Psoas muscle (tissue), 8 donors: ENCODE measurements around the gene PAN2. TPM values are rescaled to one million over a fixed set of nuclear protein-coding genes. Genes with fewer than 3 reads are reported as not detected.
A peak's percentile ranks its signal among the peaks of the same experiment; 100 is the strongest.
"Not testable (repeated sequence)": the region's sequence is repeated elsewhere in the genome, so short reads cannot be mapped to it uniquely, and the experiment has no call there.

Experiments
- ATAC-seq, 4 donors: fragments of 200-7000 bp; cut with Tn5 transposase; one replicate each; pipeline ENCODE4 v1.9.1; 2020; ENCODE audit warnings: moderate library complexity in 3 of 4, mild to moderate bottlenecking in 2 of 4
- DNase-seq, 2 donors: peaks; one replicate each; pipeline ENCODE4 v3.0.0-alpha.2; 2020
- H3K27ac ChIP-seq: fragments of 200-600 bp; one replicate; pipeline ENCODE4 v1.8.0; 2022
- H3K27me3 ChIP-seq, 3 donors: fragments of 200-600 bp in 1 of 3; one replicate each; pipeline versions ENCODE4 v1.6.1 to v1.8.0; 2013 to 2022; ENCODE audit warnings: low read length in 2 of 3, mild to moderate bottlenecking in 2 of 3, moderate library complexity in 1 of 3; ENCODE audit not compliant: insufficient read depth in 3 of 3
- H3K36me3 ChIP-seq, 2 donors: fragments of 200-600 bp in 1 of 2; one replicate each; pipeline versions ENCODE4 v1.6.1 to v1.8.0; 2013 to 2022; ENCODE audit warnings: low read depth in 1 of 2, mild to moderate bottlenecking in 1 of 2, moderate library complexity in 1 of 2; ENCODE audit not compliant: insufficient read depth in 1 of 2
- H3K4me1 ChIP-seq: fragments of 200-600 bp; one replicate; pipeline ENCODE4 v1.8.0; 2022
- H3K4me3 ChIP-seq: fragments of 200-600 bp; one replicate; pipeline ENCODE4 v1.8.0; 2022; ENCODE audit warnings: mild to moderate bottlenecking
- H3K9me3 ChIP-seq: fragments of 200-600 bp; one replicate; pipeline ENCODE4 v1.8.0; 2022
- CTCF ChIP-seq: fragments of 200-600 bp; IDR thresholded peaks from one replicate; pipeline ENCODE4 v1.8.0; 2022; ENCODE audit warnings: antibody characterized with exemption
- WGBS, 3 donors: extraction: QIAGEN DNeasy Blood & Tissue Kit; methylation state at CpG; one replicate each; pipeline versions ENCODE4 v1.1.6 to v1.1.7; 2013; 5-methylcytosine and 5-hydroxymethylcytosine counted together
- intact Hi-C, 2 donors: fragments of 100-400 bp; cut with DNase I; formaldehyde crosslinking; loops; one replicate each; pipeline versions ENCODE4 v1.11.0 to v1.14.2; 2022
- polyA plus RNA-seq, 3 donors: library from polyadenylated mRNA; stranded (reverse); fragments of 200-250 nt; gene quantifications; one replicate each; pipeline ENCODE4 v1.2.3, GENCODE V29; 2013
- total RNA-seq, 4 donors: library from RNA; stranded (reverse); fragmentation: NEBNext Ultra II Directional in 2 of 4; extraction: Animal tissue kit (Norgen Biotek cat#: 25700) in 2 of 4; gene quantifications; one replicate each; pipeline versions ENCODE4 v1.2.1 to v1.2.4, GENCODE V29; 2021 to 2023
- donor health status: healthy with polysubstance abuse.
- donor health status: DM: no; HTN: no; CAD: no; lungs with moderate emphysema.
- donor health status: Bipolar disorder and iron deficiency.
- donor health status: healthy.
- donor health status: DM: yes; HTN: yes; CAD: no.
- donor health status: DM: no; HTN: no; CAD: no.
- donor health status: DM: no; HTN: no; CAD: no.
- donor health status: DM: yes; HTN: yes; CAD: no.

Gene PAN2
- total and polyA plus RNA-seq, 7 donors = 17.3 to 37.5 (median 25.9) TPM

- Histone ChIP-seq H3K4me1 (peaks cover 8% of the 10 kb centered on the region), H3K27ac (peak overlapping the region; percentile 87), H3K36me3 (peaks cover 0 to 32% of the 10 kb centered on the region in 2 donors), H3K4me3 (peak overlapping the region; percentile 98), H3K27me3 (no peaks in the 10 kb centered on the region), H3K9me3 (no peaks in the 10 kb centered on the region)
- 0 to 20% (median 10%) methylated on average over 1 of the region's 1 CpG for WGBS, 3 donors
- no peak for ATAC-seq
- no peak for TF ChIP-seq CTCF
- no peak for DNase-seq
- intact Hi-C loops = no loop called here
These were observed 25.2 kb upstream of the PAN2 start for GRCh38 chr12:56358836-56359532.

GRCh38 chr12:56351325-56351724 is 17.5 kb upstream of the PAN2 start:
- Histone ChIP-seq H3K9me3 (no peaks in the 10 kb centered on the region), H3K4me1 (no peaks in the 10 kb centered on the region), H3K27me3 (no peaks in the 10 kb centered on the region), H3K36me3 (peaks cover 12 to 99% of the 10 kb centered on the region in 2 donors), H3K27ac (no peak overlapping the region), H3K4me3 (no peak overlapping the region)
- intact Hi-C loops = no loop called here
- DNase-seq (no peak), ATAC-seq (no peak)
- 92 to 98% (median 94%) methylated on average over 2 of the region's 2 CpGs for WGBS, 3 donors
- TF ChIP-seq CTCF = no peak

- H3K27ac ChIP-seq = no peak overlapping the region
- no peaks in the 10 kb centered on the region for H3K27me3 ChIP-seq
- H3K36me3 ChIP-seq = peaks cover 15 to 99% of the 10 kb centered on the region in 2 donors
- TF ChIP-seq CTCF = no peak
- H3K4me1 ChIP-seq = no peaks in the 10 kb centered on the region
- no peak overlapping the region for H3K4me3 ChIP-seq
- ATAC-seq (no peak), DNase-seq (no peak)
- WGBS, 3 donors = 89 to 100% (median 93%) methylated on average over 2 of the region's 2 CpGs
- intact Hi-C loops = no loop called here
- no peaks in the 10 kb centered on the region for H3K9me3 ChIP-seq
These were observed 16.9 kb upstream of the PAN2 start for GRCh38 chr12:56350662-56351061.

GRCh38 chr12:56348776-56349175 is 15.0 kb upstream of the PAN2 start:
- ATAC-seq = no peak
- no peak overlapping the region for H3K4me3 ChIP-seq
- intact Hi-C loops = no loop called here
- H3K27me3 ChIP-seq = no peaks in the 10 kb centered on the region
- peaks cover 15 to 99% of the 10 kb centered on the region in 2 donors for H3K36me3 ChIP-seq
- TF ChIP-seq CTCF = no peak
- DNase-seq = no peak
- H3K27ac ChIP-seq = no peak overlapping the region
- no peaks in the 10 kb centered on the region for H3K9me3 ChIP-seq
- H3K4me1 ChIP-seq = no peaks in the 10 kb centered on the region
- WGBS, 3 donors = 90 to 92% (median 90%) methylated on average over 5 of the region's 5 CpGs

- H3K27ac ChIP-seq, DNase-seq, H3K27me3 ChIP-seq, H3K4me1 ChIP-seq, intact Hi-C loops, H3K9me3 ChIP-seq, H3K4me3 ChIP-seq, ATAC-seq: not testable (repeated sequence)
- WGBS, 3 donors = 88 to 92% (median 88%) methylated on average over 9 of the region's 9 CpGs
- peaks cover 18 to 99% of the 10 kb centered on the region in 2 donors for H3K36me3 ChIP-seq
These were observed 13.5 kb upstream of the PAN2 start for GRCh38 chr12:56347255-56347654.
